ENCODE results near the gene MRPL58.

DNA sequence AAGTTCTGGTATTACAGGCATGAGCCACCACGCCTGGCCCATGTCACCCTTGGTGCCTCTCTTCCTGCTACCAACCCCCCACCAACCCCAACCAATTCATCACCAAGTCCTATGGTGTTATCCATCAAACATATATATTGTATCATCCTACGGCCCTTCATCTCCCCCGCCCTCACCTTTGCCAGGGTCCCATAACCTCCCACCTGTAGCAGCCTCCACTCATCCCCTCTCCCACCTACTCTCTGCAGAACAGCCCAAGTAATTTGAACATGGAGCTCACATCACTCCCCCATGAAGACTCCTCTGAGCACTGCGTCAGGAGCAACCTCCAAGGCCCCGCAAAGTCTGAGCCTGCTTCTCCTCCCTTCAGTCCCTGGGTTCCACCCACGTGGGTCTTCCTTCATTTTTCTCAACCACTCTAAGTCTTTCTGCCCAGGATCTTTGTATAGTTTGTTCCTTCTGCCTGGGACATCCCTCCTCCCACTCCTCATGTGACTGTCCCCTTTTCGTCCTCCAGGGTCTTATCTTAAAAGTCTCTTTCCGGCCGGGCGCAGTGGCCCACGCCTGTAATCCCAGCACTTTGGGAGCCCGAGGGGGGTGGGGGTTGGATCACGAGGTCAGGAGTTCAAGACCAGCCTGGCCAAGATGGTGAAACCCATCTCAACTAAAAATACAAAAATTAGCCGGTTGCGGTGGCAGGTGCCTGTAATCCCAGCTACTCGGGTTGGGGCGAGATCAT, 32.9 kb upstream of the MRPL58 start:
- TF ChIP-seq, protein P1, sequence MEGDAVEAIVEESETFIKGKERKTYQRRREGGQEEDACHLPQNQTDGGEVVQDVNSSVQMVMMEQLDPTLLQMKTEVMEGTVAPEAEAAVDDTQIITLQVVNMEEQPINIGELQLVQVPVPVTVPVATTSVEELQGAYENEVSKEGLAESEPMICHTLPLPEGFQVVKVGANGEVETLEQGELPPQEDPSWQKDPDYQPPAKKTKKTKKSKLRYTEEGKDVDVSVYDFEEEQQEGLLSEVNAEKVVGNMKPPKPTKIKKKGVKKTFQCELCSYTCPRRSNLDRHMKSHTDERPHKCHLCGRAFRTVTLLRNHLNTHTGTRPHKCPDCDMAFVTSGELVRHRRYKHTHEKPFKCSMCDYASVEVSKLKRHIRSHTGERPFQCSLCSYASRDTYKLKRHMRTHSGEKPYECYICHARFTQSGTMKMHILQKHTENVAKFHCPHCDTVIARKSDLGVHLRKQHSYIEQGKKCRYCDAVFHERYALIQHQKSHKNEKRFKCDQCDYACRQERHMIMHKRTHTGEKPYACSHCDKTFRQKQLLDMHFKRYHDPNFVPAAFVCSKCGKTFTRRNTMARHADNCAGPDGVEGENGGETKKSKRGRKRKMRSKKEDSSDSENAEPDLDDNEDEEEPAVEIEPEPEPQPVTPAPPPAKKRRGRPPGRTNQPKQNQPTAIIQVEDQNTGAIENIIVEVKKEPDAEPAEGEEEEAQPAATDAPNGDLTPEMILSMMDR (IDR thresholded peaks at IDR 0.05): no peak
- TF ChIP-seq POLR2A (IDR thresholded peaks at IDR 0.05): no peak
- TF ChIP-seq EP300 (IDR thresholded peaks at IDR 0.05): no peak
